GM23338 (cell line): ENCODE data around the gene CCDC92B. TPM values are rescaled to one million over a fixed set of nuclear protein-coding genes. Genes with fewer than 3 reads are reported as not detected.

Source experiments
- ATAC-seq: fragments of 200-7000 bp; cut with Tn5 transposase; 3 replicates; pipeline ENCODE4 v1.9.1; 2020
- DNase-seq: peaks from one replicate; pipeline ENCODE4 v3.0.0-alpha.2; 2015; ENCODE audit warnings: low spot score
- H2AFZ ChIP-seq: fragments of 200-600 bp; sonication (generic); 2 replicates; pipeline ENCODE4 v1.8.0; 2016; ENCODE audit warnings: antibody characterized with exemption, mild to moderate bottlenecking, moderate library complexity
- H3F3A ChIP-seq: fragments of 200-600 bp; sonication (generic); replicated peaks from 2 replicates; pipeline ENCODE4 v1.8.0; 2017; ENCODE audit warnings: antibody characterized with exemption, mixed run types, low read depth
- H3K27ac ChIP-seq: fragments of 200-600 bp; sonication (generic); 2 replicates; pipeline ENCODE4 v1.6.1; 2016; ENCODE audit warnings: low read depth
- H3K27me3 ChIP-seq: fragments of 200-600 bp; sonication (generic); 2 replicates; pipeline ENCODE4 v1.8.0; 2016; ENCODE audit warnings: mild to moderate bottlenecking, mixed run types, moderate library complexity; ENCODE audit not compliant: insufficient read depth
- H3K36me3 ChIP-seq: fragments of 200-600 bp; sonication (generic); 2 replicates; pipeline ENCODE4 v1.8.0; 2016; ENCODE audit warnings: mild to moderate bottlenecking; ENCODE audit not compliant: insufficient read depth
- H3K4me1 ChIP-seq: fragments of 200-600 bp; sonication (generic); 2 replicates; pipeline ENCODE4 v1.8.0; 2016; ENCODE audit warnings: mild to moderate bottlenecking, moderate library complexity; ENCODE audit not compliant: insufficient read depth
- H3K4me2 ChIP-seq: fragments of 200-600 bp; sonication (generic); 2 replicates; pipeline ENCODE4 v1.7.1; 2017; ENCODE audit warnings: mixed run types
- H3K4me3 ChIP-seq: fragments of 200-600 bp; sonication (generic); 2 replicates; pipeline ENCODE4 v1.6.1; 2016; ENCODE audit warnings: mixed run types
- H3K79me2 ChIP-seq: fragments of 200-600 bp; sonication (generic); replicated peaks from 2 replicates; pipeline ENCODE4 v1.8.0; 2017; ENCODE audit warnings: mild to moderate bottlenecking; ENCODE audit not compliant: insufficient read depth
- H3K9me2 ChIP-seq: fragments of 200-600 bp; sonication (generic); 2 replicates; pipeline ENCODE4 v1.8.0; 2017; ENCODE audit not compliant: insufficient read depth
- H4K20me1 ChIP-seq: fragments of 200-600 bp; sonication (generic); replicated peaks from 2 replicates; pipeline ENCODE4 v1.8.0; 2017; ENCODE audit warnings: mild to moderate bottlenecking; ENCODE audit not compliant: insufficient read depth
- H3K27ac Mint-ChIP-seq: 2 replicates; pipeline ENCODE4 v1.8.0; 2020; ENCODE audit warnings: inconsistent platforms, mild to moderate bottlenecking, moderate library complexity, mixed read lengths
- H3K27me3 Mint-ChIP-seq: 3 replicates; pipeline ENCODE4 v1.8.0; 2022; ENCODE audit warnings: low read depth, mild to moderate bottlenecking, moderate library complexity, mixed read lengths, inconsistent platforms; ENCODE audit not compliant: insufficient read depth, poor library complexity
- H3K36me3 Mint-ChIP-seq: 3 replicates; pipeline ENCODE4 v1.8.0; 2021; ENCODE audit warnings: low read depth, mild to moderate bottlenecking, inconsistent platforms, moderate library complexity, mixed read lengths
- H3K4me1 Mint-ChIP-seq: 3 replicates; pipeline ENCODE4 v1.8.0; 2020; ENCODE audit warnings: mild to moderate bottlenecking, inconsistent platforms, mixed read lengths
- H3K4me3 Mint-ChIP-seq: 3 replicates; pipeline ENCODE4 v1.8.0; 2021; ENCODE audit warnings: moderate library complexity, mild to moderate bottlenecking, inconsistent platforms, mixed read lengths
- H3K9me3 Mint-ChIP-seq: 3 replicates; pipeline ENCODE4 v1.8.0; 2020; ENCODE audit warnings: moderate library complexity, mild to moderate bottlenecking, inconsistent platforms, mixed read lengths
- CREB1 ChIP-seq: fragments of 250-450 bp; sonication (Bioruptor Pico); IDR thresholded peaks from 2 replicates; pipeline ENCODE4 v1.5.0; 2020; ENCODE audit warnings: low read depth, mild to moderate bottlenecking, moderate library complexity
- CTCF ChIP-seq, 2 experiments: fragments of 200-600 bp in 1 of 2; sonication (generic) in 1 of 2; conservative IDR thresholded peaks; 2 replicates each; pipeline versions ENCODE4 v1.5.1 to v1.6.1; 2016 to 2017; ENCODE audit warnings: antibody characterized with exemption in 2 of 2, low read depth in 2 of 2, mild to moderate bottlenecking in 2 of 2, moderate library complexity in 1 of 2
- ETS1 ChIP-seq: IDR thresholded peaks from 2 replicates; pipeline ENCODE4 v1.6.1; 2016; ENCODE audit warnings: antibody characterized with exemption
- EZH2 ChIP-seq: fragments of 200-600 bp; sonication (generic); IDR thresholded peaks from one replicate; pipeline ENCODE4 v1.8.0; 2017; ENCODE audit warnings: antibody characterized with exemption, mild to moderate bottlenecking, low read depth; ENCODE audit not compliant: unreplicated experiment
- EZH2phosphoT487 ChIP-seq: fragments of 200-600 bp; sonication (generic); IDR thresholded peaks from one replicate; pipeline ENCODE4 v1.8.1; 2018; ENCODE audit warnings: antibody characterized with exemption; ENCODE audit not compliant: unreplicated experiment
- JUNB ChIP-seq: IDR thresholded peaks from one replicate; pipeline ENCODE4 v1.6.1; 2016; ENCODE audit warnings: antibody characterized with exemption; ENCODE audit not compliant: unreplicated experiment
- NANOG ChIP-seq: IDR thresholded peaks from 2 replicates; pipeline ENCODE4 v1.6.1; 2016; ENCODE audit warnings: antibody characterized with exemption, borderline replicate concordance
- POLR2AphosphoS5 ChIP-seq: IDR thresholded peaks from 2 replicates; pipeline ENCODE4 v1.6.1; 2016; ENCODE audit warnings: antibody characterized with exemption, low read depth
- REST ChIP-seq: IDR thresholded peaks from one replicate; pipeline ENCODE4 v1.6.1; 2018; ENCODE audit warnings: antibody characterized with exemption; ENCODE audit not compliant: unreplicated experiment
- STAT1 ChIP-seq: IDR thresholded peaks from one replicate; pipeline ENCODE4 v1.6.1; 2016; ENCODE audit warnings: antibody characterized with exemption; ENCODE audit not compliant: unreplicated experiment
- ZNF114 ChIP-seq: fragments of 250-450 bp; sonication (Bioruptor Pico); IDR thresholded peaks from 2 replicates; pipeline ENCODE4 v1.5.0; 2020; ENCODE audit warnings: mild to moderate bottlenecking, moderate library complexity
- ZNF331 ChIP-seq: fragments of 250-450 bp; sonication (Bioruptor Pico); IDR thresholded peaks from 2 replicates; pipeline ENCODE4 v1.5.0; 2020; ENCODE audit warnings: low read depth, mild to moderate bottlenecking, moderate library complexity
- ZNF462 ChIP-seq: fragments of 250-450 bp; sonication (Bioruptor Pico); IDR thresholded peaks from 2 replicates; pipeline ENCODE4 v1.5.0; 2020; ENCODE audit warnings: mild to moderate bottlenecking, moderate library complexity
- polyA plus RNA-seq: library from polyadenylated mRNA; unstranded; fragments of >200 nt; fragmentation: Nextera tagmentation; extraction: Ambion mirVana; gene quantifications from 2 replicates; pipeline ENCODE4 v1.2.1, GENCODE V29; 2016
- total RNA-seq: library from RNA; depleted of rRNA; stranded (reverse); fragments of >200 nt; shearing (Covaris generic); gene quantifications from 2 replicates; pipeline ENCODE4 v1.2.3, GENCODE V29; 2014

The CCDC92B gene
- total and polyA plus RNA-seq, 2 experiments from 2014 or later = 5.7 to 9.1 TPM

- Mint-ChIP-seq H3K9me3 (no peaks in the 10 kb centered on the region), H3K36me3 (peaks cover 13% of the 10 kb centered on the region), H3K27ac (no peak overlapping the region), H3K27me3 (peaks cover 24% of the 10 kb centered on the region), H3K4me3 (no peak overlapping the region), H3K4me1 (peaks cover 12% of the 10 kb centered on the region; the same call in 2 of the 3 replicates)
- Histone ChIP-seq H3K4me1 (peaks cover 6% of the 10 kb centered on the region; the same call in 1 of the 2 replicates), H3K36me3 (no peaks in the 10 kb centered on the region), H4K20me1 (peaks cover 4% of the 10 kb centered on the region), H3K27me3 (no peaks in the 10 kb centered on the region), H3F3A (peaks cover 16% of the 10 kb centered on the region), H3K4me2 (no peak overlapping the region), H2AFZ (no peak overlapping the region), H3K27ac (no peak overlapping the region), H3K9me2 (no peaks in the 10 kb centered on the region), H3K79me2 (no peaks in the 10 kb centered on the region), H3K4me3 (no peak overlapping the region)
- TF ChIP-seq CREB1 (CRISPR knock-in tag) (no peak), ETS1 (no peak), ZNF331 (CRISPR knock-in tag) (no peak), POLR2AphosphoS5 (no peak), ZNF114 (CRISPR knock-in tag) (no peak), EZH2 (no peak), ZNF462 (CRISPR knock-in tag) (no peak), CTCF (conservative IDR thresholded peaks at IDR 0.05; ENCODE audit: low read depth in 2 of 2) (no peak), JUNB (no peak), STAT1 (no peak), EZH2phosphoT487 (no peak), REST (no peak), NANOG (no peak)
- ATAC-seq = no peak
- no peak for DNase-seq
These were observed 59.0 kb downstream of the CCDC92B start for GRCh38 chr17:2690165-2691068.
